Esophagus (tissue), 2 donors: Measurements from ENCODE around the gene FKBP5. TPM values are rescaled to one million over a fixed set of nuclear protein-coding genes. Genes with fewer than 3 reads are reported as not detected.
A peak's percentile ranks its signal among the peaks of the same experiment; 100 is the strongest.

ENCODE experiments used
- H3K27ac ChIP-seq, 2 donors: one replicate each; pipeline ENCODE4 v1.5.1; 2013; ENCODE audit warnings: low read depth in 2 of 2, mild to moderate bottlenecking in 2 of 2, inconsistent platforms in 1 of 2, low read length in 1 of 2, moderate library complexity in 1 of 2
- H3K27me3 ChIP-seq, 2 donors: one replicate each; pipeline ENCODE4 v1.6.1; 2013; ENCODE audit warnings: low read length in 2 of 2, control low read depth in 1 of 2, mild to moderate bottlenecking in 1 of 2; ENCODE audit not compliant: insufficient read depth in 2 of 2, control insufficient read depth in 1 of 2
- H3K36me3 ChIP-seq, 2 donors: one replicate each; pipeline ENCODE4 v1.6.1; 2013; ENCODE audit warnings: low read length in 1 of 2; ENCODE audit not compliant: control insufficient read depth in 2 of 2, insufficient read depth in 2 of 2
- H3K4me1 ChIP-seq, 2 donors: one replicate each; pipeline ENCODE4 v1.6.1; 2013; ENCODE audit warnings: low read length in 1 of 2; ENCODE audit not compliant: control insufficient read depth in 2 of 2, insufficient read depth in 2 of 2
- H3K4me3 ChIP-seq, 2 donors: one replicate each; pipeline ENCODE4 v1.5.1; 2013; ENCODE audit warnings: low read length in 2 of 2, mild to moderate bottlenecking in 2 of 2, low read depth in 1 of 2, moderate library complexity in 1 of 2
- H3K9me3 ChIP-seq, 2 donors: one replicate each; pipeline ENCODE4 v1.6.1; 2013; ENCODE audit warnings: mild to moderate bottlenecking in 2 of 2, low read depth in 1 of 2, low read length in 1 of 2, moderate library complexity in 1 of 2; ENCODE audit not compliant: control insufficient read depth in 2 of 2, insufficient read depth in 1 of 2
- WGBS, 2 donors: extraction: QIAGEN DNeasy Blood & Tissue Kit; methylation state at CpG; one replicate each; pipeline ENCODE4 v1.1.7; 2013; 5-methylcytosine and 5-hydroxymethylcytosine counted together
- polyA plus RNA-seq, 2 donors: library from polyadenylated mRNA; stranded (reverse); fragments of 200-250 nt; gene quantifications; one replicate each; pipeline ENCODE4 v1.2.3, GENCODE V29; 2013
- donor health status: healthy with polysubstance abuse.
- donor health status: Bipolar disorder and iron deficiency.

FKBP5 gene
- polyA plus RNA-seq, 2 donors = 32.8 to 45.9 TPM

DNA sequence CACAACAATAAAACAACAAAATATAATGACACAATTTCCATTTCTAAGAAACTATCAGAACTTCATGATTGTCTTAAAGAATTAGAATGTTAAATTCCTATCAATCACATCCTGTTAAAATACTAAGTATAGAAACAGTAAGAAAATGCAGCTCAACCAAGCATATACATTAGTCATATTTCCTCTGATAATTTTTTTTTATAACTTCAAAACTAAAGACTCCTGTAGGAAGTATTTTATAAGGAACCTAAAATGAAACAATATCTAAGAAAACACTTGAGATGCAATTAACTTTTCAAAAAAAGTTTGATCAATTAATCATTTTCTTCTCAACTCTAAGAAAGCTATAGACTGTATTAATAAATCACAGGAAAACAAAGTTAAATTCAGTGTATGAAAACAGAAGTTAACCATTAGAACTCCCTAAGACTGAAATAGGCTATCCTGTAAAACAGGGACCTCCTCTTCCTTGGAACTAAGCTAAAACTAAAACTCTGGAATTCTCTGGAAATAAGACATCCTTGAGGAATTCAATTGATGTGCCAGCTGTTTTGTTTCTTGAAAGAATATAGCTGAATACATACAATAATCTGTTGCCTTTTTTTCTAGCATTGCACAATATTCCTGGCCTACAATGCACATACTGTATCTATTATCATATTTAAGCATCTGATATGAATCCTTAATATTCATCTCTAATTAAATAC lies 19.8 kb downstream of the FKBP5 start:
- H3K27ac ChIP-seq = peak overlapping the region in 1 of 2 donors; percentile 21
- peaks cover 2% of the 10 kb centered on the region in 2 donors for H3K4me1 ChIP-seq
- no peak overlapping the region for H3K4me3 ChIP-seq
- H3K36me3 ChIP-seq = no peaks in the 10 kb centered on the region
- H3K27me3 ChIP-seq = no peaks in the 10 kb centered on the region
- H3K9me3 ChIP-seq = no peaks in the 10 kb centered on the region

DNA sequence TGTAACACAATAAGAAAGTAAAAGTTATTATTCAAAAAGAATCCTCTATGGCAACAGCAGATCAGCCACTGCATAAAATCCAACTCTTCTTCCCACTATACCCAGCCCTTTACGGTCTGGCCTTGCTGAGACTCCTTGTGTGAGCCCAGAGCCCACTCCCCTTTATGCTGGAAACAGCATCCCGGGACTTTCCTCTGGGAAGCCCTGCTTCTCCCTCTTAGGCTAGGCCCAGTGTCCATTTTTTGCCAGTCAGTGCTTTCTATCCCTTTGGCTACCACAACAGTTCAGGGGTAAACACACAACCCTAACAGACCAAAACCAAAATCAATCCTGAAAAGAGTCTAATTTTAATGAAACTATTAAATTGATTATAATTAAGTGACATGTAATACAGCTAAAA lies 20.6 kb downstream of the FKBP5 start:
- H3K4me3 ChIP-seq = no peak overlapping the region
- no peaks in the 10 kb centered on the region for H3K27me3 ChIP-seq
- H3K27ac ChIP-seq = no peak overlapping the region
- WGBS, 2 donors = 79 to 84% methylated on average over 2 of the region's 2 CpGs
- H3K9me3 ChIP-seq = no peaks in the 10 kb centered on the region
- H3K4me1 ChIP-seq = peaks cover 3 to 4% of the 10 kb centered on the region in 2 donors
- H3K36me3 ChIP-seq = no peaks in the 10 kb centered on the region

DNA sequence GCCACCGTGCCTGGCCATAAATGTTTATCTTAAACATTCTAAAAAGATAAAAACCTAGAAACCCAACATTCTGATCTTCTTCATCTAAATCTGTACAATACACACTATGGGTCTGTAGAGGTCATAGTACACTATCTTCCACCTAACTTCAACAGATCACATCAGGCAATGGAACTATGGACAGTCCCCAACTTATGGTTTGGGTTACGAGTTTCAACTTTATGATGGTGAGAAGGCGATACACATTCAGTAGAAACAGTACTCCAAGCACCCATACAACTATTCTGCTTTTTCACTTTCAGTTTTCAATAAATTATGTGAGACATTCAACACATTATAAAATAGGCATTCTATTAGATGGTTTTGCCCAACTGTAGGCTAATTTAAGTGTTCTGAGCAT lies 23.1 kb downstream of the FKBP5 start:
- peaks cover 4 to 9% of the 10 kb centered on the region in 2 donors for H3K4me1 ChIP-seq
- H3K9me3 ChIP-seq = no peaks in the 10 kb centered on the region
- H3K36me3 ChIP-seq = no peaks in the 10 kb centered on the region
- no peak overlapping the region for H3K27ac ChIP-seq
- H3K4me3 ChIP-seq = no peak overlapping the region
- WGBS, 2 donors = 90 to 91% methylated on average over 3 of the region's 3 CpGs
- no peaks in the 10 kb centered on the region for H3K27me3 ChIP-seq

DNA sequence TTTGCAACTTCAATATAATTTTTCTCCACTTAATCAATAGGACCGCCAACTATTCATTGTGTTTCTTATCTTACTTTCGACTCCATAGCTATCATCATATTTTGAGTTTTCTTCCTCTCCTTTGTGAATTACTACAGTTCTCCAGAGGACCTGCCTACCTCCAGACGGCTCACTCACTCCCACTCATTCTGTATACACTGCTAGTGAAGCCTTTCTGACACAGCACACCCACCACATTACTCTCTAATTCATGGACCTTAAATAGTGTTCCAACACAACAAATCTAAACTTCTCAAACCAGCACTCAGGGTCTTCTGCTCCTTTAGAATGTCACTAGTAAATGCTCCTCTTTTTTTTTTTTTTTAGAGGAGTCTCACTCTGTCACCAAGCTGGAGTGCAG lies 23.8 kb downstream of the FKBP5 start:
- peaks cover 4 to 9% of the 10 kb centered on the region in 2 donors for H3K4me1 ChIP-seq
- no peaks in the 10 kb centered on the region for H3K27me3 ChIP-seq
- H3K27ac ChIP-seq = no peak overlapping the region
- WGBS, 2 donors = 76 to 84% methylated on average over 3 of the region's 3 CpGs
- H3K4me3 ChIP-seq = no peak overlapping the region
- no peaks in the 10 kb centered on the region for H3K9me3 ChIP-seq
- no peaks in the 10 kb centered on the region for H3K36me3 ChIP-seq

DNA sequence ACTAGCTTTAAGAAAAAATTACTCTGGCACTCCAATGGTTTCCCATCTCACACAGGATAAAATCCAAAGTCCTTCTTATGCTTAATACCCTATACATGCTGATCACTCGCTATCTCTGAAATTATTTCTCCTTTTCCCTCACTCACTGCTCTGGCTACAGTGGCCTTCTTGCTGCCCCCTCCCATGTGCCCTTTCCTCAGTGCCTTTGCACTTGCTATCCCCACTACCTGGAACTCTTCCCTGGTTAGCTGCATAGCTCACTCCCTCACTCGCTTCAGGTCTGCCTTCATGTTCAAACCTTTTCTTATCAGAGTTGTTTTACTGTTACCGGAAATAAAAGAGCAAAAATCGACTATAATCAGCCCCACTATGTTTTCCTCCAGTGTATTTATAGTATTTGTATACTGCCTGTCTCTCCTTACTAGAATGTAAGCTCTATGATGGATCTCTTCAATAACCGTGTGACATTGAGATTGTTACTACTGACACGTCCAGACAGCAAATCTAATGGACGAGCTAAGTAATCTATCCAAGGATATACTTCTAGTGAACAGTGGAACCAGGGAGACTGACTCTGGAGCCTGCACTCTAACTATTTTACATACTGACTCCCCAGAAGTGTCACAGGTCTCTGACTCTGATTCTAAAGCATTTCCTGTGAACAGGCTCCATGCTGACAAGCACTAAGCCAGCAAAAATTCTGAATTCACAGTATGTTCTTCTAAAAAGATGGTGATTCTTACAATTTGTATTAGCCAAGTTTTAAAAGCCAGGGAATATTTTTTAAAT lies 25.1 kb downstream of the FKBP5 start:
- no peak overlapping the region for H3K27ac ChIP-seq
- peaks cover 4 to 9% of the 10 kb centered on the region in 2 donors for H3K4me1 ChIP-seq
- no peak overlapping the region for H3K4me3 ChIP-seq
- H3K9me3 ChIP-seq = no peaks in the 10 kb centered on the region
- H3K36me3 ChIP-seq = no peaks in the 10 kb centered on the region
- 63 to 79% methylated on average over 7 of the region's 7 CpGs for WGBS, 2 donors
- H3K27me3 ChIP-seq = no peaks in the 10 kb centered on the region

DNA sequence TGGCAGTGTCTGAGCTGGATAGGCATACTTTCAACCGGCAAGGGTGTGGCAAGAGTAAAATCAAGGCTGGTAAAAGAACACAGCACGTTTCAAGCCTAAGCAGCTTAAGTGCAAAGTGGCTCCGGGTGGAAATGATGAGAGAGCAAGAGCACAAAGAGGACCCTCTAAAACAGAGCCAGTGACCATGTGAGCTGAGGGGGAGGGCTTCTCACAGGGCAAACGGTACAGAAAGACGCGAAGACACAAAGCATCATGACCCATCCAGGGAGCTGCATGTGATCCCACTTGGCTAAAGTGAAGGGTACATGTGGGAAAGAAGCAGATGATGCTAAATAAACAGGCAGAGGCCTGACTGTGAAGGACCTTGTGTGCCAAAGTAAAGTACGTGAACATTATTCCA lies 25.7 kb downstream of the FKBP5 start:
- no peak overlapping the region for H3K4me3 ChIP-seq
- H3K9me3 ChIP-seq = no peaks in the 10 kb centered on the region
- H3K36me3 ChIP-seq = no peaks in the 10 kb centered on the region
- H3K27ac ChIP-seq = peak overlapping the region in 1 of 2 donors; percentile 7
- H3K27me3 ChIP-seq = no peaks in the 10 kb centered on the region
- peaks cover 2 to 9% of the 10 kb centered on the region in 2 donors for H3K4me1 ChIP-seq
- WGBS, 2 donors = 45 to 49% methylated on average over 7 of the region's 7 CpGs

DNA sequence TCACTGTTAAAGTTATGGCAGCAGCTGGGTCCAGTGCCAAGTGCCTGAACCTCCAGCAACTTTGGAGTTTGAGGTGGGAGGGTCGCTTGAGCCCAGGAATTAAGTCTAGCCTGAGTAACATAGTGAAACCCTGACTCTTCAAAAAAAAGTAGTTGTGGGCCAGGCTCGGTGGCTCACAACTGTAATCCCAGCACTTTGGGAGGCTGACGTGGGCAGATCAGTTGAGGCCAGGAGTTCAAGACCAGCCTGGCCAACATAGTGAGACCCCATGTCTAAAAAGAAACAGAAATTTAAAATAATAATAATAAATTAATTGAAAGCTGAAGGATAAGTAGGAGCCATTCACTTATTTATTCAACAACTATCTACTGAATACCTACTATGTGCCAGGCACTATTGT lies 33.8 kb downstream of the FKBP5 start:
- no peaks in the 10 kb centered on the region for H3K4me1 ChIP-seq
- no peaks in the 10 kb centered on the region for H3K27me3 ChIP-seq
- no peak overlapping the region for H3K4me3 ChIP-seq
- no peak overlapping the region for H3K27ac ChIP-seq
- H3K36me3 ChIP-seq = peaks cover 0 to 4% of the 10 kb centered on the region in 2 donors
- WGBS, 2 donors = 89 to 94% methylated on average over 3 of the region's 3 CpGs
- no peaks in the 10 kb centered on the region for H3K9me3 ChIP-seq

DNA sequence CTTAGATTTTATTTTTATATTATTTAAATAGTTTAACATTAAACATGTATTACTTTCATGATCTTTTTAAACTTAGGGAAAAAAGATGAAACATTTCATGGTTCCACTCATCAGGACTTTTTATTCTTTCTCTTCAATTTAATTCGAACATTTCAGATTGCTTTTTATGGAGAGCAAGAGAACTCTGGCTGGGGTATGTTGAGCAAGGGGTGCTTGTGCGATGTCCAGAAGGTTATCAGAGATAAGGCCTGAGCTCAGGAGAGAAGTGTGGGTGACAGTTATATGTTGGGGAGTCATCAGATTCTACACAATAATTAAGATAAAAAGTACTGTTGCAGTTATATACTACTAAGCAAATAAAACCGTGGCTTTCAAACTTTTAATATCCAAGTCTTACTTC lies 37.5 kb downstream of the FKBP5 start:
- WGBS, 2 donors = 88 to 92% methylated on average over 3 of the region's 3 CpGs
- Histone ChIP-seq H3K27me3 (no peaks in the 10 kb centered on the region), H3K4me3 (no peak overlapping the region), H3K36me3 (peaks cover 0 to 4% of the 10 kb centered on the region in 2 donors), H3K27ac (no peak overlapping the region), H3K9me3 (no peaks in the 10 kb centered on the region), H3K4me1 (no peaks in the 10 kb centered on the region)

DNA sequence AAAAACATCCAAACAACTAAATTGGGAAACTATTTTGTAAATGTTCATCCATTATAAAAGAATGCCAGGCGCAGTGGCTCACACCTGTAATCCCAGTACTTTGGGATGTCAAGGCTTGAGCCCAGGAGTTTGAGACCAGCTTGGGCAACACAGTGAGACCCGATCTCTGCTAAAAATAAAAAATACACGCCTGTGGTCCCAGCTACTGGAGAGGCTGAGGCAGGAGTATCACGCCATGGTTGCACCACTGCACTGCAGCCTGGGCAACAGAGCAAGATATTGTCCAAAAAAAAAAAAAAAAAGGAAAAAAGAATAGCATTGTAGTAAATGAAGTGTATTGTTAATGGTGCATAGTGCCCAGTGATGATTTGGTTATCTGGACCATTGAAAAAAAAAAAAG lies 38.7 kb downstream of the FKBP5 start:
- H3K4me3 ChIP-seq = no peak overlapping the region
- no peaks in the 10 kb centered on the region for H3K9me3 ChIP-seq
- no peaks in the 10 kb centered on the region for H3K4me1 ChIP-seq
- H3K27me3 ChIP-seq = no peaks in the 10 kb centered on the region
- peaks cover 0 to 4% of the 10 kb centered on the region in 2 donors for H3K36me3 ChIP-seq
- no peak overlapping the region for H3K27ac ChIP-seq
- 94 to 98% methylated on average over 4 of the region's 4 CpGs for WGBS, 2 donors

DNA sequence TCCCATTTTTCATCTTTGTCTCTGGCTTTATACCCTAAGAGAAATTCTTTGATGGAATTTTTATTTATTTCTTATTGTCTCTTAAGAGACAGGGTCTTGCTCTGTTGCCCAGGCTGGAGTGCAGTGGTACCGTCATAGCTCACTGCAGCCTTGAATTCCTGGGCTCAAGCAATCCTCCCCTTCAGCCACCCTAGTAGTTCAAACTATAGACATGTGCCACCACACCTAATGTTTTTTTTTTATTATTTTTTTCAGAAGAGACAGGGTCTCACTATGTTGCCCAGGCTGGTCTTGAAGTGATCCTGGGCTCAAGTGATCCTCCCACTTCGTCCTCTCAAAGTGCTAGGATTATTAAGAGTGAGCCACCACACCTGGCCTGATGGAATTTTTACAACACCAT lies 40.5 kb downstream of the FKBP5 start:
- WGBS, 2 donors = 95 to 96% methylated on average over 2 of the region's 2 CpGs

More for the DNA sequence above, 40.5 kb downstream of the FKBP5 start:
- H3K4me3 ChIP-seq = no peak overlapping the region
- H3K36me3 ChIP-seq = no peaks in the 10 kb centered on the region
- H3K9me3 ChIP-seq = no peaks in the 10 kb centered on the region
- H3K27me3 ChIP-seq = no peaks in the 10 kb centered on the region
- no peak overlapping the region for H3K27ac ChIP-seq
- H3K4me1 ChIP-seq = no peaks in the 10 kb centered on the region
